NCI-H128 (cell line): ENCODE results near the gene PSMB5.

Experiments used
- DNase-seq: peaks from one replicate; lab custom pipeline; 2025; ENCODE audit not compliant: unreplicated experiment; lab: John Stamatoyannopoulos, UW

PSMB5 gene

GRCh38 chr14:23060536-23061260, 26.0 kb upstream of the PSMB5 start:
- no peak for DNase-seq

DNA sequence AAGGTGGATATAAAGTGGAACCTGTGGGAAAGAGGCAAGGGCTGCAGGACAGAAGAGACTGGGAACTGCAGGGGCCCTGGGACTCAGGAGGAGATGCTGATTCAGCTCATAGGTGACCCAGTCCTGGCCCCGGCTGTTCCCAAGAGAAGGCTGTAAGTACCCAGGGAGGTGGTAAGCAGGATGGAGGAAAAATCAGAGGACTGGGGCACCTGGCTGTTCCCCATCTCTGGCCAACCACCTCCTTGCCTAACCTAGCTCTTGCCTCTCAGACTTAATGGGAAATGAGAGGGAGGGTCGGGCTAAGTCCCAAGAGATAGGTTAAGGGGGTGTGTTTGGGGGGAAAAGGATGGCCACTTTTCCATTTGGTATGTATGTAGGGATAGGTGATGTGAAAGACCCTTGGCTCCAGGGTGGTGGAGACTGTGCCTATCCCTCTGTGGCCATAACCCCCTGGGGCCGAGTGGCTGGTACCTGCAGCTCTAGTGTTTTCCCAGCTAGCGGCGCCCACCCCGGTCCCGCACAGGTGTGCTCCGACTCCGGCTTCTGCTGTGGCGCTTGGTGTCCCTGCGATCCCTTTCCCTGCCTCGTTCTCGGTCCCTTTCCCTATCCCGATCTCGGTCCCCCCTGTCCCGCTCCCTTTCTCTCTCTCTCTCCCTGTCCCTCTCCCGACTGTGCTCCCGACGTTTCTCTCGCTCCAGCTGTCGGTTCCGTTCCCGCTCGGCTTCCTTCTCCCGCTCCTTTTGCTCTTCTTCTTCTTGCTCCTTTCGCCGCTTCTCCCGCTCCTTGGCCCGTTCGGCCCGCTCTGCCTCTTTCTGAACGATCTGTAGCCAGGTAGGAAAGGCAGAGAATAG, 24.2 kb upstream of the PSMB5 start:
- DNase-seq = no peak

DNA sequence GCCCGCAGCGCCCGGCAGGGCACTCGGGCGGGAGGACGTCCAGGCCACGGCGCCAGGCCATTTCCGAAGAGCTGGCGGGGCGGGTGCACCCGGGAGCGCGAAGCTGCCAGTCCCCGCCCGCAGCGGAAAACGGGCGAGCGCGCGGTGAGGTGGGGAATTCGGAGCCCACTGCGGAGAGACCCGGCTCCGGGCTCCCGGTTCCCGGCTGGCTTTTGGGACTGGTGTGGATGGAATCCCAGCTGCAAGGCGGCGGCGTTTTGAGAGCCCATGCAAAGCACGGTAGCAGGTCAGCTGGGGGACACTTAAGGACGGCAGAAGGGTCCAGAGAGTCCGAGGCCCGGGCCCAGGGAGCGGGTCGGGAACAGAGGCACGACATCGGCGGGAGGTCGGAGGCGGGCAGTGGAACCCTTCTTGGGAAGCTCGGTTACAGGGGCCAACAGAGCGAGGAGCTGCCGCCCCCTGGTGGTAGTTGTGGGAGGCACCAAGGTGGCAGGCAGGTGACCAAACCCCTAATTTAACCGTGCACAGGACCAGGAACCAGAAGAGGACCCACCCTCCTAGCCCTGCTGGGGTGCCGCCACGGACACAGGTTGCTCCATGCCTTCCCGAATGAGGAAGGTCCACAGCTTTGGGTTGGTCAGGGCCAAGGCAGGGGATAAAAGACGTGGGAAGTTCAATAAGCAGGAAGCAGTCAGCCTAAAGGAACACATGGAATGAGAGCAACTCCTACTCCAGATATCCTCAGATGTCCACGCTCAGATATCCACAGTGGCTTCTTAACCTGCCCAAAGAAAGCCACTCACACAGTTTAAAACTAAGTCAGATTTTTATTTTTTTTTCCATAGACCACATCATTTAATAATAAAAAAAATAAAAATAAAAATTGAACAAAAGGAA, 23.3 kb upstream of the PSMB5 start:
- DNase-seq = no peak

DNA sequence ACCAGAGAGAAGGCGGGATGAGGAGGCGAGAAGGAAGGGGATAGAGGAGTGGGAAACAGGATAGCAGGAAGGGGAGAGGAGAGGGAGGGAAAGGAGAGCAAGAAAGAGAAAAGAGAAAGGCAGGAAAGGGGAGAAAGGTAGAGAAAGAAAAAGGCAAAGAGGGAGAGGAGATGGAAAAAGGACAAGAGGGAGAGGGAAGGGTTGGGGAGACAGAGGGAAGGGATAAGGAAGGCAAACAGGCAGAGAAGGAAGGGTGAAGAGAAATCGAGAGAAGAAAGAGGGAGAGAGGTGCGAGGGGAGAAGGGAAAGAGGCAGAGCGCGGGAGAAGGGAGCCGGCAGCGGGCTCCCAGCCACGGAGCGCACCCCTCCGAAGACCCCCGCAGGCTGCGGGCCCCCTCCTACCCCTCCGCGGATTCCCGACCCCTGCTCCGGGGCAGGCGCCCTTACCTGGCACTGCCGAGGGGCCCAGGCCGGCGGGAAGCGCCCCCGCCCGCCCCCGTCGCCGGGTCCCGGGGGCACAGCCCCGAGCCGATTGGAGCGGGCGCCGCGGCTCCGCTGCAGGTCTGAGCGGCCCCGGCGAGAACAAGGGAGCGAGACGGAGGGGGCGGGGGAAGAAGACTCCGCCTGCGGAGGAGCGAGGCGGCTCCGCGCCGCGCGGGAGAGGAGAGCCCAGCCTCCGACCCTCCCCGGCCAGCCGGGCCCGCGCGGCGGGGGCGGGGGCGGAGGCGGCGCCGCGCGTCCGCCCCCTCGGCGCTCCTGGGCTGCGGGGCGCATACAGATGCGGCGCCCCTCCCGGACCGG, 22.5 kb upstream of the PSMB5 start, which contains the start of gene CDH24:
Gene CDH24, minus strand, starts transcription at position 565 of the 801 bp plus-strand sequence. CDS start 1,787 bp downstream, outside the sequence.
- no peak for DNase-seq

- no peak for DNase-seq
These were observed 21.6 kb upstream of the PSMB5 start for GRCh38 chr14:23056145-23056955.

GRCh38 chr14:23055621-23056144, 21.0 kb upstream of the PSMB5 start:
- no peak for DNase-seq

DNA sequence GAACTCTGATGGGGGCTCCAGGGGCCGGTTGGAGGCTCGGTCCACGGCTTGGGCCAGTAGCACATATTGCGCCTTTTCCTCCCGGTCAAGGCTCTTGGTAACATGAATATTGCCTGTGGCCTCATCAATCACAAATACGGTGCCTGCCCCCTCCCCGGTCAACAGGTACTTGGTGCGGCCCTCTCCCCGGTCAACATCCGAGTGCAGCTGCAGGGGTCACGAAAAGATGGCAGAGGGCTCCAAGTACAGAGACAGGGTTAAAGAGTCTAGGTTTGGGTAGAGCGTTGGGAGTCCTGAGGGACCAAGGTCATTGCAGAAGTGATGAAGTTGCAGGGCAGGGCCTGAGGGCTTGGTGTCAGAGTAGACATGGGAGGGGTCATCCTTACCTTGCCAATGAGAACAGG, 20.4 kb upstream of the PSMB5 start:
- no peak for DNase-seq

- no peak for DNase-seq
These were observed 19.5 kb upstream of the PSMB5 start for GRCh38 chr14:23054000-23054811.

DNA sequence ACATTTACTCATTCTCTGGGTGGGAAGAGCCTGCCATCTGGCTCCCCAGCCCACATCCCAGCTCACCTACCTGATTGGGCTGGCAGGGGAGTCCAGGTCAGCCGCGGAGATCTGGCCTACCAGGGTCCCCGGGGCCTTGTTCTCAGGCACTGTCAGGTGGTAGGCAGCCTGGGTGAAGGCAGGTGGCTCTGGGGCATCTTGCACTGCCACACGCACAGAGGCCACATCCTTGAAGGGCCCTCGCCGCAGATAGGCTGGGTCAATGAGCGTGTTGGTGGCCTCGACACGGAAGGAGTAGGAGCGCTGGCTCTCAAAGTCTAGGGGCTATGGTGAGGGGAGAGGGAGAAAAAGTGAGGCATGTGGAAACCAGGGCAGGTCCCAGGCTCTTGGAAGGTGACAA, 18.7 kb upstream of the PSMB5 start:
- DNase-seq = no peak

DNA sequence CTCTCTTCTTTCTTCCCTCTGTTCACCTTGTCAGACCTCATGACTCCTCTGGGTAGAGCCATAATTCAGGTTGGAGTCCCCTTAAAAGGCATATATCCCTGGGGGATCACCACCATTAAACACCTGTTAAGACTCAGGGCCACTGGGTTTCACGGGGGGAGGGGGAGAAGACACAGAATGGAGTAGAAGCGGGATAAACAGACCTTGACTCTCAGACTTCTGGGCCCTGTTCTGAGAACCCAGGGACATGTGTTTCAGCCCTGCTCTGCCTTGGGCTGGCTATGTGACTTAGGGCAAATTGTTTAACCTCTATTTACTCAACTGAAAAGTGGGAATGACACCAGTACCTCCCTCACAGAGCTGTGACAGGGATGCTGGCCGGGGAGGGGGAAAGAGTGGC, 18.0 kb upstream of the PSMB5 start:
- no peak for DNase-seq

DNA sequence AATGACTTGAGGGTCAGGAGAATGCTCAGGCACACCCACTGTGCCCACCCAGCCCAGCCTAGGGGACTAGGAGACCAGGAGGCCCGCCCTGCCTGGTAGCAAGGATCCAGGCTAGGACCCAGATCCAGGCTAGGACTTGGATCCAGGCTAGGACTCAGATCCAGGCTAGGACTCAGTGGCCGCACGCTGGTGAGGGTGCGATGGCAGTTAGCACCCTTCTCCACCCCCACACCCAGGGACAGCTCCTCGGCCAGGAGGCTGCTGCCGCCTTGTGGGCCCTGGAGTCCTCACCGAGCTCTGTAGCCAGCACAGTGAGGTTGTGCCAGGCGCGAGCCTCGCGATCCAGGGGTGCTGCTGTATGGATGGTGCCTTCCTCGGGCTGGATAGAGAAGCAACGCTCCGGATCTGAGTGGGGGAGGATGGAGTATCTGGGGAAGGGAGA, 17.5 kb upstream of the PSMB5 start:
- no peak for DNase-seq

DNA sequence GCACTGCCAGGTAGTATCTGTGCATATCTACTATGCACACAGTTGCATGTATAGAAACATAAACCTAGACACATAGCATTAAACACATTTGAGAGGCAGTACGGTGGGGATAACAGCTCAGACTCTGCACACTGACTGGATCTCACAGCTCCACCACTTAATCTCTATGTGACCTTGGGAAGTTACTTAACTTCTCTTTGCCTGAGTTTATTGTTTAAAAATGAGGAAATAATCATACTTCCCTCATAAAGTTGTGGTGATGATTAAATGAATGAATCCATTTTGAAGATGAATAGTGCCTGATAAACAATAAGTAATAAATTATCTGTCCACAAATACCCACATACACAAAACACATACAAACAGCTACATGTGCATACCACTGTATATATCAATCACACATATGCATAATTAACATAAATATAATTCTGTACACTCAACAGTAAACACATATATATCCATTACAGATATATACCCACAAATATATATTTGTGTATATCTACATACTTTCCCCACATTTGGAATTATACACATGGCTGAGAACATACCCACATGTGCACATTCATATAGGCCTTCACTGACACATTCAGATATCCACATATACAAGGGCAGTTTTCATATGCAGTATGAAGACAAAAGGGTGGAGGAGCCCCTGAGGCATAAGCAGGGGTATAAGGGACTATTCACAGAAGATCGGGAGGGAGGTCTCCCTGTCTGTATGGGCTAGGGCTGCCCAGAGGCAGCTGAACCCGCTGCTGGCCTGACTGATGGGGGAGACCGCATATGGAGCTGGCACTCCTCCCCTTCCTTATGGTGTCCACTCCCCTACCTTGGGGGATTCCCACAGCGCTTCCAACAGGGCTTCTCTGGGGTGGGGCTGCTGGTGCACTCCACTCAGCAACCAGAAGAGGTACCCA, 16.7 kb upstream of the PSMB5 start:
- DNase-seq = no peak

- no peak for DNase-seq
These were observed 14.3 kb upstream of the PSMB5 start for GRCh38 chr14:23049011-23049410.

DNA sequence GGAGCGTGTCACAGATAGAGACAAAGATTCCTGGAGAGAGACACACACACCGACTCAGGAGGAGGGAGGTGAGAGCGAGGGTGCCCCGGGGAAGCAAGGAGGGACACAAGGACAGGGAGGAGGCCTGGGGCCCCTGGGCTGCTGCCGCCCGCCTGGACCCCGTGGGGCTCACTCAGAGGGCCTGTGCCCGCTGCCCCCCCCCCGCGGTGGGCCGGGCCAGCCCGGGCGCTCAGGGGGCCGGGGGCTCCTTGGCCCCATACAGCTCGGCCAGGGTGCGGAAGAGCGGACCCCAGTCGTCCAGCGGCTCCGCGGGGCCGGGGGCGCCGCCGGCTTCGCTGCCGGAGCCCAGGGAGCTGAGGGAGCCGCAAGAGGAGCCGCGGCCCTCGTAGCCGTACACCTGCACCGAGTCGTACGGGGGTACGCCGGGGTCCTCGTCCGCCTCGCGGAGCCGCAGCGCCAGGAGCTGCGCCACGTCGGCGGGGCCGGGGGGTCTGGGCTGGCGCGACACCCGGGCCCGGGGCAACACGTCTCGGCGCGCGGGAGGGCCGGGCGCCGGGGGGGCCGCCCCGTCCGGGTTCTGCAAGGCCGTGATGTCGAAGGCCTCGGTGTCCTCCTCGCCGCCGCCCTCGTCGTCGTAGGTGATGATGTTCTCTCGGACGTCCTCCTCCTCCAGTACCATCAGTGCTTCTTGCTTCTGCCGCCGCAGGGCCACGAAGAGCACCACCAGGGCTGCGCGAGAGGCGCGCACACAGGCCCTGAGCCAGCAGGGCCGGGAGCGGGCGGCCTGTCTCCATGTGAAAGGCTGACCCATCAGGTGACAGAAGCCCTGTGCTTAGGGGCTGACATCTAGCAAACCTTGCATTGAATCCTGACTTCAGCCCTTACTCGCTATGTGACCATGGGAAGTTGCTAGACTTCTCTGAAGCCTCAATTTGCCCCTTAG, 13.3 kb upstream of the PSMB5 start:
- no peak for DNase-seq

GRCh38 chr14:23047034-23047634, 12.4 kb upstream of the PSMB5 start:
- no peak for DNase-seq
